Mononuclear cell (primary cell): ENCODE data around the gene SRGAP2C. TPM values are rescaled to one million over a fixed set of nuclear protein-coding genes. Genes with fewer than 3 reads are reported as not detected.
"Not testable (repeated sequence)": the region's sequence is repeated elsewhere in the genome, so short reads cannot be mapped to it uniquely, and the experiment has no call there.

Experiments
- H3K27me3 ChIP-seq: 2 replicates; pipeline ENCODE4 v1.6.0; 2011; ENCODE audit warnings: low read length, control low read depth; ENCODE audit not compliant: insufficient read depth
- H3K4me1 ChIP-seq: 2 replicates; pipeline ENCODE4 v1.5.1; 2011; ENCODE audit warnings: mild to moderate bottlenecking, low read length, control low read depth; ENCODE audit not compliant: insufficient read depth
- H3K4me3 ChIP-seq: 2 replicates; pipeline ENCODE4 v1.5.1; 2011; ENCODE audit warnings: mild to moderate bottlenecking, low read length, moderate library complexity
- H3K9me3 ChIP-seq: 2 replicates; pipeline ENCODE4 v1.5.1; 2011; ENCODE audit warnings: low read depth, mild to moderate bottlenecking, control low read depth, low read length
- total RNA-seq: library from RNA; depleted of rRNA; stranded (reverse); fragments of >200 nt; gene quantifications from one replicate; pipeline ENCODE4 v1.2.3, GENCODE V29; 2012

The SRGAP2C gene
- total RNA-seq, 1 donor: 10.6 TPM

DNA sequence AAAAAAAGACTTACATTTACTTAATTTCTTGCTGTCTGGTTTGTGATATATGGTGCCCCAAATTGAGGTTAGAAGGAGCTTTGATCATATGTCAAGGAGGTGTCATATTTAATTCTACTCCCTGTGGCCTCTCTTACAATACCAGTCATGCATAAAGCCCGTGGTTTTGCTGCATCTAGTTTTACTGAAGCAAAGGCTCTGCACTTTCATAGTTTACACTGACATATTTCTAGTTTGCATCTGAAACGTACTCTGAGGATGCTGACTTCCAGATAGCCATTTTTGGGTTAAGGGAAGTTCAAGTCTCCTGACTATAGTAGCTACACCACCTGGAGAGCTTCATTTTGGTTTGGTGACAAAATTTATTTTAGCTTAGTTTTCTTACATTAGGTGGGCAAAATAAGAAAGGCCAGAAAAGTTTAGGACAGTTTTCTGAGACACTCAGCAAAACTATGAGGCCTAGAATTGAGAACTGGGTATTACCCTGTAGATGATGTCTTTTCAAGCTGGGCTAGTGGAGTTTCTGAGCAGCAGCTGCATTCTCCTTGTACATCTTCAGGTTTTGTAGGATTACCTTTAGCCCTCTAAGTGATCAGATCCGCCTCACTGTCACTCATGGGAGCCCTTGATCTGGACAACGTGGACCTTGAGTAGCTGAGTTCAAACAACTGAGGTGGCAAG, 47.8 kb downstream of the SRGAP2C start:
- not testable (repeated sequence) for H3K9me3 ChIP-seq, H3K4me1 ChIP-seq, H3K4me3 ChIP-seq, H3K27me3 ChIP-seq

GRCh38 chr1:121234090-121234759, 49.5 kb downstream of the SRGAP2C start:
- not testable (repeated sequence) for H3K27me3 ChIP-seq, H3K4me1 ChIP-seq, H3K4me3 ChIP-seq, H3K9me3 ChIP-seq

DNA sequence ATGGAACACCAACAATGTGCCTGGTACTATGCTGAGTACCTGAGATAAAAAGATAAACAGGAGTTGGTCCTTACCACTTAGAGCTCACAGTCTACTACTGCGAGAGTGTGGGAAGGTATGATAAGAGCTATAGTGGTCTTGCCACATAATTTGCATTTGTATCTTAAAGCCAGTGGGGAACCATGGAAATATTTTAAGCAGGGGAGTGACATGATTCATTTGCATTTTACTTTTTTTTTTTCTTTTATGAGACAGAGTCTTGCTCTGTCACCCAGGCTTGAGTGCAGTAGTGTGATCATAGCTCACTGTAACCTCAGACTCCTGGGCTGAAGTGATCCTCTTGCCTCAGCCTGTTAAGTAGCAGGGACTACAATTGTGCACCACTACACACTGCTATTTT, 53.6 kb downstream of the SRGAP2C start:
- not testable (repeated sequence) for H3K4me3 ChIP-seq, H3K27me3 ChIP-seq, H3K9me3 ChIP-seq, H3K4me1 ChIP-seq

DNA sequence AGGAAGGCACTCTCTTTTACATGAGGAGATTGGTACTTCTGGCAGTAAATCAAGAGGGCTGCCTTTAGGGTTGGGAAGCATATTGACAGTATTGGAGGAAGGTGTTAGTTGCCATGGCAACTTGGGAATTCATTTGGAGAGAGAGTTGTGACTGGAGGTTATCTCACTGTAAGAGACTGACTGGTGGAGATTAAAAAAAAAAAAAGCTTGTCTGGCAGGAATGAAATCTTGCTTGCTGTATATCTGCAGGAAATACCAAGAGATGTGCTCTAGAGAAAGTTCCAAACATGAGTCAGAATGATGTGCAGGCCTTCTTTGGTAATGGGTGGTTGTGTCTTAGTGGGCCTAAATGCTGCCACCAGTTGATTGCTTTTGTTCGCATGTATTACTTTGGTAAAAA, 59.1 kb downstream of the SRGAP2C start:
- H3K27me3 ChIP-seq, H3K9me3 ChIP-seq, H3K4me3 ChIP-seq, H3K4me1 ChIP-seq: not testable (repeated sequence)

DNA sequence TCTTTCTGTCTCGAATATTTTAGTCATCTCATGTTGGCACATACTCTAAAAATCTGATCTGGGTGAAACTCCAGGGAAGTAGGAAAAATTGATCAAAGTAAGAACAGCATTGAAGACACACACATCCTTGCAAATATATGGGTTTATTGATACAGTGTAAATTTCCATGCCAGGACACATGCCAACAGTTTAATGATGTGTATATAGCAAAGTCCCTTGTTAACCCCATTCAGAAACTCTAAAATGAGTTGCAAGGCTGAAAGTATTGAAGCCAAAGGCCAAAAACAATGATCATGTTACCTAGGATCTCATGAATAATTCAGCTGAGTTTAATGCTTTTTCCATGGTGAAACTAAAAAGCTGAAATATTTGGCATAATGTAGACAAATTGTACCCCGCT, 61.6 kb downstream of the SRGAP2C start:
- H3K4me3 ChIP-seq, H3K4me1 ChIP-seq, H3K27me3 ChIP-seq, H3K9me3 ChIP-seq: not testable (repeated sequence)

DNA sequence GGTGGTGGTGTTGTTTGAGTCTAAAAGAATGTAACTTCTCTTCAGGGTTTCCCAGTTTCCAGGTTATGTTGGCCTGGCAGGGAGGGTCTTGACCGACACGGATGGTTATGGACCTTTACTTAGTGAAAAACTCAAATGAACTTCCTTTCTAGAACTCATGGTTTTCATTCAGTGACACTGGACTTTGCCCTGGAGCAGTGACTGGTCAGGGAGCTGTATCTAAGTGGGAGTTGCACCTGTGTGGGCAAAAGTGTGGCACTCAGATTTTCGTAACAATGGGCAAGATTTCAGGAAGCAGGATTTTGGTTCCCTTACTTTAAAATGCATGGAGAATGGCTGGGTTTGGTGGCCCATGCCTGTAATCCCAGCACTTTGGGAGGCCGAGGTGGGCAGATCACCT, 67.9 kb downstream of the SRGAP2C start:
- H3K4me1 ChIP-seq, H3K4me3 ChIP-seq, H3K9me3 ChIP-seq, H3K27me3 ChIP-seq: not testable (repeated sequence)

- not testable (repeated sequence) for H3K9me3 ChIP-seq, H3K4me1 ChIP-seq, H3K4me3 ChIP-seq, H3K27me3 ChIP-seq
Observed at GRCh38 chr1:121254618-121255017, 69.8 kb downstream of the SRGAP2C start.

- not testable (repeated sequence) for H3K4me1 ChIP-seq, H3K9me3 ChIP-seq, H3K27me3 ChIP-seq, H3K4me3 ChIP-seq
Observed at GRCh38 chr1:121257632-121258031, 72.9 kb downstream of the SRGAP2C start.

DNA sequence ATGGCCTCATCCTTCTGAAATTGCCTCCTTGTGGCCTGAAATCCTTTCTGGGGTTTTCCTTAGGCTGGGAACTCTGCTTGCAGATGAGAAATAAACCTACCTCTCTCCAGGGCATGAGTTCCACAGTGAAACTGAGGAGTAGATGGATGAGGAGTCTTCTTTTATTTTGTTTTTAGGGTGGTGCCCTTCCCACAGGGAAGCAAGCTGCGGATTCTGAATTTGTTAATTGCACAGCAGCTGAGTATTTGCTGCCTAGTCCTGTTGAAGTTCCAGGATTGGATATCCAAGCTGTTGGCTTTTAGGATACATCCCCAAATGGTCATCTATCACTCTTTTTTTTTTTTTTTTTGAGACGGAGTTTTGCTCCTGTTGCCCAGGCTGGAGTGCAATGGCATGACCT, 73.4 kb downstream of the SRGAP2C start:
- H3K27me3 ChIP-seq, H3K4me1 ChIP-seq, H3K4me3 ChIP-seq, H3K9me3 ChIP-seq: not testable (repeated sequence)

GRCh38 chr1:121260205-121260604, 75.4 kb downstream of the SRGAP2C start:
- H3K4me1 ChIP-seq, H3K9me3 ChIP-seq, H3K27me3 ChIP-seq, H3K4me3 ChIP-seq: not testable (repeated sequence)

GRCh38 chr1:121262163-121262562, 77.4 kb downstream of the SRGAP2C start:
- not testable (repeated sequence) for H3K4me1 ChIP-seq, H3K27me3 ChIP-seq, H3K9me3 ChIP-seq

GRCh38 chr1:121263789-121264244, 79.0 kb downstream of the SRGAP2C start:
- not testable (repeated sequence) for H3K4me3 ChIP-seq, H3K9me3 ChIP-seq, H3K4me1 ChIP-seq, H3K27me3 ChIP-seq

More at GRCh38 chr1:121262163-121262562, 77.4 kb downstream of the SRGAP2C start:
- H3K4me3 ChIP-seq: not testable (repeated sequence)

- H3K4me3 ChIP-seq, H3K27me3 ChIP-seq, H3K9me3 ChIP-seq, H3K4me1 ChIP-seq: not testable (repeated sequence)
Observed at GRCh38 chr1:121267072-121267471, 82.3 kb downstream of the SRGAP2C start.

DNA sequence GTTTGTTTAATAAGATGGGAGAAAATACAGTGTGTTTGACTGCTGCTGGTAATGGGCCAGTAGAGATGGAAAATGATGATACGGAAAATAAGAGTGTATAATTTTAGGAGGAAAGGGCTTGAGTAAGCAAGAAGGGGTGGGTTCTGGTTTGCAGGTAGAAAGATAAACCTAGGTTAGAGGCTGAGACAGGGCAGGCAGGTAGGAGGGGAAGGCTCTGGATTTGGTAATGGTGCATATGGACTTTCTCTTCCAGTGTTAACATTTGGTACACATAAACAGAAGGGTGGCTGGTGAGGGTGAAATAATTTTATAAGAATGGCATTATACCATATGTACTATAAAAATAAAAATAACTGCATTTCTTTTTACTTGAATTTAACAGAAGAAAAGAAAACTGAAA, 84.5 kb downstream of the SRGAP2C start:
- not testable (repeated sequence) for H3K27me3 ChIP-seq, H3K4me1 ChIP-seq, H3K9me3 ChIP-seq, H3K4me3 ChIP-seq

DNA sequence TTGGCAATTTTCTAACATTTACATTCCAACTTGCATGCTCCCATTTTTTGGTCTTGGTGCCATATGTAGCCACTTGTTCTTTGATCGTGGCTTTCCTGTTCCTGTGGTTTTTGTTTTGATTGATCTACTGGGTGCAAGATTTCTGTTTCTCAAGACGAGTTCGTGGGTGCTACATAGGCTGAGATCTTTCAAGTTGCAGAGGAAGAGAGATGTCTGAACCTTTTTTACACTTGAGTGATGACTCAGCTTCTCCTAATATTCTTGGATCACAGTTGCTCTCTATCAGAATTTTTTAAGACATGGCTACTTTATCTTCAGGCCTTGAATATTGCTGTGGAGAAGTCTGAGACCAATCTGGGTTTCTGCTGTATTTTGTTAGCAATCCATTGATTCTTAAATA, 85.2 kb downstream of the SRGAP2C start:
- not testable (repeated sequence) for H3K4me3 ChIP-seq, H3K27me3 ChIP-seq, H3K4me1 ChIP-seq, H3K9me3 ChIP-seq

DNA sequence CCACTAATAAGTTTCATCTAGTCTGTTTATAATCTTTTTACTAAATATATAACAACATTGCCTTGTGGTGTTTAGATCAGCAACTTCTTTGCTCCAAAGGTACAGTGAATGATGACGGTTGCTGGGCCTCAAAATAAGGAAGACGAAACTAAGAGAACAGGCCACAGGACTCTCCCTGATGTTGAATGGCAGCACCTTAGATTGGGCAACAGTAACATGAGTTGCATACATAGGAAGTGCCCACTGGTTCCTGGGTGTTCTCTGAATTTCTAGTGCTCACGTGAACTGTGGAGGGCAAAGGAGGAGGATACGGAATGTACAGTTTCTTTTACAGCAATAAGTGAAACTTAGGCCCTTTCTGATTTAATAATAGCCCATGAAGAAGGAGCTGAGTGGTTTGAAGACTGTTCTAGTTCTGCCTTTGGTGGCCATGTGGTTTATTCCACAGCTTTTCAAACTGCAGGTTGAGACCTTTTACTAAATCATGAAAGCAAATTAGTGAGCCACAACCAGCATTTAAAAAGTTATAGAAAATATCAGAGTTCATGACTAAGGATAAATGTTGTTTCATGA, 86.5 kb downstream of the SRGAP2C start:
- H3K4me3 ChIP-seq, H3K4me1 ChIP-seq, H3K27me3 ChIP-seq, H3K9me3 ChIP-seq: not testable (repeated sequence)
